ENCODE results near the gene S100Z.
"Not testable (repeated sequence)": the region's sequence is repeated elsewhere in the genome, so short reads cannot be mapped to it uniquely, and the experiment has no call there.

Gene S100Z

DNA sequence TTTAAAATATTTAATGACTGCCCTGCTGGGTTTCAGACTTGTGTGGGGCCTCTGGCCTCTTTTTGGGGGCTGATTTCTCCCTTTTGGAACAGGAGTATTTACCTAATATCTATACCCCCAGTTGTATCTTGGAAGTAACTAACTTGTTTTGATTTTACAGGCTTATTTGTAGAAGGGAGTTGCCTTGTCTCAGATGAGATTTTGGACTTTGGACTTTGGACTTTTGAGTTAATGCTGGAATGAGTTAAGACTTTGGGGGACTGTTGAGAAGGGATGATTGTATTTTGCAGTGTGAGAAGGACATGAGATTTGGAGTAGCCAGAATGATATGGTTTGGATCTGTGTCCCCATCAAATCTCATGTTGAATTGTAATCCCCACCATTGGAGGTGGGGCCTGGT is 5.7 kb downstream of the S100Z start:
- H3K9me3 ChIP-seq (ENCODE audit: control insufficient read depth, low read length), result peaks cover 13% of the 10 kb centered on the region
- not testable (repeated sequence) for H3K36me3 ChIP-seq (ENCODE audit: control insufficient read depth, insufficient read depth, low read length); H3K4me3 ChIP-seq (ENCODE audit: extremely low read depth, insufficient read depth, low read length, poor library complexity, severe bottlenecking); H3K27ac ChIP-seq (ENCODE audit: low read depth, low read length, severe bottlenecking)
- H3K4me1 ChIP-seq (ENCODE audit: control insufficient read depth, insufficient read depth, low read length, poor library complexity, severe bottlenecking), result peaks cover 14% of the 10 kb centered on the region

- no peaks in the 10 kb centered on the region for H3K36me3 ChIP-seq (ENCODE audit: control insufficient read depth, insufficient read depth, low read length)
- 88 to 100% methylated on average over 3 of the region's 3 CpGs for WGBS, 2 experiments (ENCODE audit: insufficient coverage in 2 of 2)
- H3K4me3 ChIP-seq (ENCODE audit: extremely low read depth, insufficient read depth, low read length, poor library complexity, severe bottlenecking), result no peak overlapping the region
- H3K9me3 ChIP-seq (ENCODE audit: control insufficient read depth, low read length), result peaks cover 13% of the 10 kb centered on the region
- no peak overlapping the region for H3K27ac ChIP-seq (ENCODE audit: low read depth, low read length, severe bottlenecking)
- peaks cover 14% of the 10 kb centered on the region for H3K4me1 ChIP-seq (ENCODE audit: control insufficient read depth, insufficient read depth, low read length, poor library complexity, severe bottlenecking)
Observed at GRCh38 chr5:76855961-76856360, 6.1 kb downstream of the S100Z start.

GRCh38 chr5:76856800-76857199 is 7.0 kb downstream of the S100Z start:
- peaks cover 13% of the 10 kb centered on the region for H3K9me3 ChIP-seq (ENCODE audit: control insufficient read depth, low read length)
- not testable (repeated sequence) for H3K4me3 ChIP-seq (ENCODE audit: extremely low read depth, insufficient read depth, low read length, poor library complexity, severe bottlenecking); H3K4me1 ChIP-seq (ENCODE audit: control insufficient read depth, insufficient read depth, low read length, poor library complexity, severe bottlenecking); H3K27ac ChIP-seq (ENCODE audit: low read depth, low read length, severe bottlenecking); H3K36me3 ChIP-seq (ENCODE audit: control insufficient read depth, insufficient read depth, low read length)
- WGBS, 2 experiments (ENCODE audit: insufficient coverage in 2 of 2), result 86 to 93% methylated on average over 3 to 4 of the region's 4 CpGs

DNA sequence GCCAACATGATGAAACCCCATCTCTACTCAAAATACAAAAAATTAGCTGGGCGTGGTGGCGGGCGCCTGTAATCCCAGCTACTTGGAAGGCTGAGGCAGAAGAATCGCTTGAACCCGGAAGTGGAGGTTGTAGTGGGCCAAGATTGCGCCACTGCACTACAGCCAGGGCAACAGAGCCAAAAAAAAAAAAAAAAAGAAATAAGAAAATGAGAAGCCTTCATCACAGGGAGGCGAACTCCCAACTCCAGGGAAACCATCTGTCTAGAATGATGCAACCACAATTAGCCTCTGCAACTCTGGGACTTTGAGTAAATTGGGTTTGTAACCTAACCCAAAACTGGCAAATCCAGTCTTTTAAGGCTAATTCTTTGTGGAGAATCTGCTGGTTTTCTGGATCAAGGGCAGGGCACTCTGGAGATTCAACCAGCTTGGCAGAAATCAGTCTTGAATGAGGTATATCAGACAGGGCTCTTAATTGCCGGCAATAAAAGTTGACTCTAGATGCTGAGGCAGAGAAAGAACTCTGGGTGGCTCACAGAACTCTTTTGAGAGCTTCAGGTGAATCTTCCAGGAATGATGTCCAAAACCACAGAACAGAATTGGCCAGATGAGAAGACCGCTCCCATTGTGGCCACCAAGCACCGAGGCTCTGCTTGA is 9.9 kb downstream of the S100Z start:
- Histone ChIP-seq H3K27ac (ENCODE audit: low read depth, low read length, severe bottlenecking) (no peak overlapping the region), H3K9me3 (ENCODE audit: control insufficient read depth, low read length) (peaks cover 6% of the 10 kb centered on the region), H3K4me1 (ENCODE audit: control insufficient read depth, insufficient read depth, low read length, poor library complexity, severe bottlenecking) (peaks cover 3% of the 10 kb centered on the region), H3K36me3 (ENCODE audit: control insufficient read depth, insufficient read depth, low read length) (no peaks in the 10 kb centered on the region), H3K4me3 (ENCODE audit: extremely low read depth, insufficient read depth, low read length, poor library complexity, severe bottlenecking) (no peak overlapping the region)
- 95 to 100% methylated on average over 2 to 4 of the region's 10 CpGs for WGBS, 2 experiments (ENCODE audit: insufficient coverage in 2 of 2)

GRCh38 chr5:76861612-76862011 is 11.8 kb downstream of the S100Z start:
- Histone ChIP-seq H3K27ac (ENCODE audit: low read depth, low read length, severe bottlenecking) (no peak overlapping the region), H3K4me1 (ENCODE audit: control insufficient read depth, insufficient read depth, low read length, poor library complexity, severe bottlenecking) (no peaks in the 10 kb centered on the region), H3K4me3 (ENCODE audit: extremely low read depth, insufficient read depth, low read length, poor library complexity, severe bottlenecking) (no peak overlapping the region), H3K36me3 (ENCODE audit: control insufficient read depth, insufficient read depth, low read length) (no peaks in the 10 kb centered on the region), H3K9me3 (ENCODE audit: control insufficient read depth, low read length) (no peaks in the 10 kb centered on the region)
- no CpG with 5 or more reads among the region's 5 CpGs for WGBS, 2 experiments (ENCODE audit: insufficient coverage in 2 of 2)

- no peaks in the 10 kb centered on the region for H3K9me3 ChIP-seq (ENCODE audit: control insufficient read depth, low read length)
- no peaks in the 10 kb centered on the region for H3K36me3 ChIP-seq (ENCODE audit: control insufficient read depth, insufficient read depth, low read length)
- H3K4me3 ChIP-seq (ENCODE audit: extremely low read depth, insufficient read depth, low read length, poor library complexity, severe bottlenecking), result no peak overlapping the region
- H3K27ac ChIP-seq (ENCODE audit: low read depth, low read length, severe bottlenecking), result no peak overlapping the region
- WGBS, 2 experiments (ENCODE audit: insufficient coverage in 2 of 2), result 83% methylated on average over 1 of the region's 1 CpG; no CpG with 5 or more reads in 1 of the 2 experiments
- H3K4me1 ChIP-seq (ENCODE audit: control insufficient read depth, insufficient read depth, low read length, poor library complexity, severe bottlenecking), result no peaks in the 10 kb centered on the region
Observed at GRCh38 chr5:76863001-76863400, 13.2 kb downstream of the S100Z start.

GRCh38 chr5:76866503-76866902 is 16.7 kb downstream of the S100Z start:
- Histone ChIP-seq H3K4me3 (ENCODE audit: extremely low read depth, insufficient read depth, low read length, poor library complexity, severe bottlenecking) (no peak overlapping the region), H3K9me3 (ENCODE audit: control insufficient read depth, low read length) (no peaks in the 10 kb centered on the region), H3K36me3 (ENCODE audit: control insufficient read depth, insufficient read depth, low read length) (no peaks in the 10 kb centered on the region), H3K4me1 (ENCODE audit: control insufficient read depth, insufficient read depth, low read length, poor library complexity, severe bottlenecking) (peaks cover 12% of the 10 kb centered on the region), H3K27ac (ENCODE audit: low read depth, low read length, severe bottlenecking) (no peak overlapping the region)
- WGBS, 2 experiments (ENCODE audit: insufficient coverage in 2 of 2), result 100% methylated on average over 1 to 2 of the region's 2 CpGs

- Histone ChIP-seq H3K4me3 (ENCODE audit: extremely low read depth, insufficient read depth, low read length, poor library complexity, severe bottlenecking) (no peak overlapping the region), H3K36me3 (ENCODE audit: control insufficient read depth, insufficient read depth, low read length) (no peaks in the 10 kb centered on the region), H3K4me1 (ENCODE audit: control insufficient read depth, insufficient read depth, low read length, poor library complexity, severe bottlenecking) (peaks cover 12% of the 10 kb centered on the region), H3K9me3 (ENCODE audit: control insufficient read depth, low read length) (no peaks in the 10 kb centered on the region), H3K27ac (ENCODE audit: low read depth, low read length, severe bottlenecking) (no peak overlapping the region)
- 67 to 92% methylated on average over 1 to 2 of the region's 4 CpGs for WGBS, 2 experiments (ENCODE audit: insufficient coverage in 2 of 2)
Observed at GRCh38 chr5:76867038-76867437, 17.2 kb downstream of the S100Z start.

- Histone ChIP-seq H3K36me3 (ENCODE audit: control insufficient read depth, insufficient read depth, low read length) (no peaks in the 10 kb centered on the region), H3K4me1 (ENCODE audit: control insufficient read depth, insufficient read depth, low read length, poor library complexity, severe bottlenecking) (peaks cover 12% of the 10 kb centered on the region), H3K9me3 (ENCODE audit: control insufficient read depth, low read length) (no peaks in the 10 kb centered on the region), H3K4me3 (ENCODE audit: extremely low read depth, insufficient read depth, low read length, poor library complexity, severe bottlenecking) (no peak overlapping the region), H3K27ac (ENCODE audit: low read depth, low read length, severe bottlenecking) (no peak overlapping the region)
- WGBS, 2 experiments (ENCODE audit: insufficient coverage in 2 of 2), result 75 to 85% methylated on average over 5 to 6 of the region's 8 CpGs
Observed at GRCh38 chr5:76867827-76868693, 18.2 kb downstream of the S100Z start.

- 59 to 90% methylated on average over 2 to 3 of the region's 6 CpGs for WGBS, 2 experiments (ENCODE audit: insufficient coverage in 2 of 2)
- H3K36me3 ChIP-seq (ENCODE audit: control insufficient read depth, insufficient read depth, low read length), result no peaks in the 10 kb centered on the region
- no peak overlapping the region for H3K27ac ChIP-seq (ENCODE audit: low read depth, low read length, severe bottlenecking)
- H3K4me3 ChIP-seq (ENCODE audit: extremely low read depth, insufficient read depth, low read length, poor library complexity, severe bottlenecking), result no peak overlapping the region
- peaks cover 12% of the 10 kb centered on the region for H3K4me1 ChIP-seq (ENCODE audit: control insufficient read depth, insufficient read depth, low read length, poor library complexity, severe bottlenecking)
- no peaks in the 10 kb centered on the region for H3K9me3 ChIP-seq (ENCODE audit: control insufficient read depth, low read length)
Observed at GRCh38 chr5:76870046-76870445, 20.2 kb downstream of the S100Z start.

DNA sequence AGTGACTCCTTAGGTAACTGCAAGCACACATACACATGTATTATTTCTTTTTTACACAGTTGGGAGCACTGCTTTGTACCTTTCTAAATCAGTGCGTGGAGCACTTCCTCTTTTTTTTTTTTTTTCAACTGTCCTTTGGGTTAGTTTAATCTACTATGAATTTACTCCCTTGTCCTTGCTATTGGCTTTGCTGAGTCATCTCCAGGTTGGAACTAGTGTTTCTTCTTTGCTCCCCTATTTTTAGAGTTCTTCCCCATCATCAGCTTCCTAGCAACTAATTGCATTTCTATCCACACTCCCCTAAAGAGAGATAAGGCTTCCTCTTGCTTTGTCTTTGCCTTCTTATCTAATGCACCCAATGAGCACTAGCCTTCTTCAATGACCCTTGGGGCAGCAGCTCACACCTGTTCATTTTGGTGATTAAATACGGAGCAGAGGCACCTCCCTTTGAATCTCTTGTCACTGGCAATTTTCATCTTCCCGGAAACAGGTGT is 24.3 kb downstream of the S100Z start:
- Histone ChIP-seq H3K4me1 (ENCODE audit: control insufficient read depth, insufficient read depth, low read length, poor library complexity, severe bottlenecking) (peaks cover 16% of the 10 kb centered on the region), H3K27ac (ENCODE audit: low read depth, low read length, severe bottlenecking) (no peak overlapping the region), H3K36me3 (ENCODE audit: control insufficient read depth, insufficient read depth, low read length) (no peaks in the 10 kb centered on the region), H3K9me3 (ENCODE audit: control insufficient read depth, low read length) (no peaks in the 10 kb centered on the region), H3K4me3 (ENCODE audit: extremely low read depth, insufficient read depth, low read length, poor library complexity, severe bottlenecking) (no peak overlapping the region)
- WGBS, 2 experiments (ENCODE audit: insufficient coverage in 2 of 2), result 67% methylated on average over 1 of the region's 3 CpGs; no CpG with 5 or more reads in 1 of the 2 experiments
